Thyroid gland (tissue), 4 donors: ENCODE measurements around the gene EXOC3L2. TPM values are rescaled to one million over a fixed set of nuclear protein-coding genes. Genes with fewer than 3 reads are reported as not detected.

ENCODE experiments used
- DNase-seq, 2 donors: peaks; one replicate each; pipeline ENCODE4 v3.0.0-alpha.2; 2019
- H3K27ac ChIP-seq, 3 donors: fragments of 200-600 bp; sonication (generic); 1 replicate in 2 of 3; 2 replicates in 1 of 3; pipeline ENCODE4 v1.5.1; 2016 to 2019; ENCODE audit warnings: mild to moderate bottlenecking in 1 of 3, moderate library complexity in 1 of 3
- H3K27me3 ChIP-seq: fragments of 200-600 bp; sonication (generic); one replicate; pipeline ENCODE4 v1.5.1; 2019
- H3K36me3 ChIP-seq, 2 donors: fragments of 200-600 bp; sonication (generic); one replicate each; pipeline ENCODE4 v1.5.1; 2016 to 2019
- H3K4me1 ChIP-seq, 2 donors: fragments of 200-600 bp; sonication (generic); one replicate each; pipeline ENCODE4 v1.5.1; 2017 to 2019
- H3K4me3 ChIP-seq, 3 donors: fragments of 200-600 bp; sonication (generic); replicated peaks in 1 of 3; 1 replicate in 2 of 3; 2 replicates in 1 of 3; pipeline ENCODE4 v1.5.1; 2016; ENCODE audit warnings: mild to moderate bottlenecking in 1 of 3
- H3K9me3 ChIP-seq: fragments of 200-600 bp; sonication (generic); one replicate; pipeline ENCODE4 v1.5.1; 2017
- CTCF ChIP-seq, 6 experiments: fragments of 200-600 bp in 3 of 6; fragments of 450-650 bp in 3 of 6; sonication (generic) in 3 of 6; IDR thresholded peaks; one replicate each; pipeline ENCODE4 v1.5.1; 2016 to 2019; ENCODE audit warnings: antibody characterized with exemption in 6 of 6, mild to moderate bottlenecking in 2 of 6, inconsistent platforms in 1 of 6, moderate library complexity in 1 of 6
- POLR2A ChIP-seq, 2 donors: fragments of 450-650 bp; IDR thresholded peaks; one replicate each; pipeline ENCODE4 v1.6.1; 2017; ENCODE audit warnings: antibody characterized with exemption in 2 of 2, mild to moderate bottlenecking in 2 of 2, moderate library complexity in 1 of 2
- WGBS, 2 donors: methylation state at CpG; one replicate each; pipeline ENCODE4 v1.1.5; 2017; 5-methylcytosine and 5-hydroxymethylcytosine counted together
- intact Hi-C: fragments of 100-400 bp; cut with DNase I; formaldehyde crosslinking; loops from one replicate; pipeline ENCODE4 v1.15.1; 2023
- total RNA-seq, 4 donors: library from RNA; depleted of rRNA; stranded (reverse); fragments of >200 nt; gene quantifications; one replicate each; pipeline ENCODE4 v1.2.3, GENCODE V29; 2016

EXOC3L2 gene
- total RNA-seq, 4 donors from 2014 or later, result 2.1 to 17.2 (median 11.4) TPM

DNA sequence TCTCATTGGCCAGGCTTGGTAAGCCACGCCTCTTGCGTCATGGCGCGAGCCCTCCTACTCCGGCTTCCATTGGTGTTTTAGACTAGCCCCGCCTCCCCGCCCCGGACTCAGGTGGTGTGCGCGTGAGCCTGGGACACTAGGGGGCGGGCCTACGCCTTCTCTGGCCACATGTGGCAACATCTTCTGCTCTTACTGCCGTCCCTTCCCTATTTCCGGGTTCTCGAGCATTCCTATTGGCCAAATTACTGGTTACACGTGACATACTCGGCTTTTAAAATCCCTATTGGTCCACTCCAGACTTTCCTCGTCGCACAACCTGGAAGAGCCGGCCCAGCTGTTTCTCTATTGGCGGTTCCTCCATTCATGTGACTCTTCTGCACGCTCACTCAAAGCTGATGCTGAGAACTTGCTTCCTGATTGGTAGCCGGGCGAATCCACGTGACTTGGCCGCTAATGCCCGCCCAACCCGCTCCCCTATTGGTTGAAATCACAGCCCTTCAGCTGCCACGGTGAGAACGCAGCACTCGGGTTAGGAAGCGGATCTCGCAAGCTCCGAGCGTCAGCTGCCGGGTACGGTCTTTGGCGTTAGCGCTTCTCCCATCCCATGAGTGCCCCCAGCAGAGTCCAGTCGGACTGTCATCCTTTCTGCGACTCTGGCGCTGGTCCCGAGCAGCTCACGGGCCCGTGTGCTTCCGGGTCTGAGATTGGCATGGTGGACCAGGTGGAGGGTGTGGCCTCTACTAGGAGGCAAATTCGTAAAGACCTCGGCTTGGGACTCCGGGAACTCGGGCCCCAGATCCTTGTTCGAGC lies 66.7 kb downstream of the EXOC3L2 start, which contains the start of gene BLOC1S3:
TSS of gene BLOC1S3 (plus strand) at position 523 of the 810 bp plus-strand sequence. CDS start 513 bp downstream, outside the sequence.
- Histone ChIP-seq H3K27ac (peak within 1 kb of the TSS; percentile 46 to 76 (median 65)), H3K4me3 (peak within 1 kb of the TSS; percentile 51 to 79 (median 75)), H3K4me1 (peaks cover 15 to 25% of the 10 kb centered on the region in 2 donors), H3K36me3 (no peaks in the 10 kb centered on the region), H3K9me3 (no peaks in the 10 kb centered on the region), H3K27me3 (no peaks in the 10 kb centered on the region)
- WGBS, 2 donors, result 0% methylated on average over 36 to 48 of the region's 51 CpGs
- intact Hi-C loops, result no loop called here
- TF ChIP-seq CTCF (IDR thresholded peaks at IDR 0.05) (peak in 1 of 6 experiments; percentile 23), POLR2A (IDR thresholded peaks at IDR 0.05) (peak; percentile 17 to 77)
- peak; percentile 100 for DNase-seq

DNA sequence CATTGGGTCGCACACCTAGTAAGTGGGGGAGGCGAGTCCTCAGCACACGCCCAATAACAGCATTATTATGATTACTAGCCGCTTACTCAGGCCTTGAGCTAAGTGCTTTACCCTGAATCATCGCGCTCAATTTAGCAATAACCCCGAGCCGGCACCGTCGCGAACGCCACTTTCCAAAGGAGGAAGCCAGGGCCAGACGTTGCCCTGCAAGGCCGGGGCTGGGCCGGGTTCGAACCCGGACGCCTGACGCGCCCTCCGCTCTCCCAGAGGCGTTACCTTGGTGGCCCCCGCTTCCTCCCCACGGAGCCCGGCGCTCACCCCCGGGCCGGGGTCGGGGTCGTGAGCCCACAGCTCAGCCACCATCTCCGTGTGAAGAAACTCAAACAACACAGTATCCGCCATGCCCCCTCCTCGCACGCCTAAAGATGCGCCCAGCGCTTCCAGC lies 67.4 kb downstream of the EXOC3L2 start, which contains the start of gene TRAPPC6A:
TSS of gene TRAPPC6A (minus strand) at position 421 of the 445 bp plus-strand sequence. CDS start at position 402, 19 bp downstream.
- TF ChIP-seq POLR2A (IDR thresholded peaks at IDR 0.05) (peak in 1 of 2 donors; percentile 36), CTCF (IDR thresholded peaks at IDR 0.05) (no peak)
- no peaks in the 10 kb centered on the region for H3K27me3 ChIP-seq
- H3K27ac ChIP-seq, result peak within 1 kb of the TSS; percentile 46 to 76 (median 65)
- H3K4me1 ChIP-seq, result peaks cover 15 to 25% of the 10 kb centered on the region in 2 donors
- WGBS, 2 donors, result 1 to 2% methylated on average over 22 to 32 of the region's 36 CpGs
- no peaks in the 10 kb centered on the region for H3K9me3 ChIP-seq
- no peaks in the 10 kb centered on the region for H3K36me3 ChIP-seq
- DNase-seq, result no peak
- intact Hi-C loops, result no loop called here
- peak within 1 kb of the TSS; percentile 51 to 79 (median 75) for H3K4me3 ChIP-seq

- WGBS, 2 donors, result 73 to 77% methylated on average over 10 of the region's 10 CpGs
- Histone ChIP-seq H3K4me3 (no peak overlapping the region), H3K36me3 (no peaks in the 10 kb centered on the region), H3K4me1 (peaks cover 15 to 31% of the 10 kb centered on the region in 2 donors), H3K9me3 (no peaks in the 10 kb centered on the region), H3K27me3 (no peaks in the 10 kb centered on the region), H3K27ac (no peak overlapping the region)
- no peak for TF ChIP-seq CTCF (IDR thresholded peaks at IDR 0.05)
- no peak for TF ChIP-seq POLR2A (IDR thresholded peaks at IDR 0.05)
- peak in 1 of 2 donors; percentile 43 for DNase-seq
- intact Hi-C loops, result no loop called here
These were observed 69.5 kb downstream of the EXOC3L2 start for GRCh38 chr19:45175515-45176345.

DNA sequence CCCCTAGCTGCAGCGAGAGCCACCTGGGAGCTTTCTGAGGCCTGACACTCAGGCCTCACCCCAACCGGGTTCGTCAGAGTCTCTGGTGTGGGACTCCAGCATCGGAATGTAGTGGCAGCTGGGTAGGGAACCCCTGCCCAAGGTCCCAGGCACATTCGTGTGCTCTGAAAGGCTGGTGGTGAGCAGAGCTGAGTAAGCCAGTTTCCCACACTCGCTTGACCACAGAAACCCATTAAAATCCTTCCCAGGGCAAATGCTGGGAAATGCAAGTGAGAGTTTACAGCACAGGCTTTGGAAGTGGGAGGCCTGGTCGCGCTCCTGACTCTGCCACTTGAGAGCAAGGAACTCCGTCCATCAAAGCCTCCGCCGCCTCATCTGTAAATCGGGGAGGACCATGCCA lies 71.4 kb downstream of the EXOC3L2 start:
- no peak overlapping the region for H3K27ac ChIP-seq
- no peak for DNase-seq
- H3K4me3 ChIP-seq, result no peak overlapping the region
- TF ChIP-seq POLR2A (IDR thresholded peaks at IDR 0.05) (no peak), CTCF (IDR thresholded peaks at IDR 0.05) (no peak)
- H3K9me3 ChIP-seq, result no peaks in the 10 kb centered on the region
- 77 to 79% methylated on average over 12 of the region's 12 CpGs for WGBS, 2 donors
- no peaks in the 10 kb centered on the region for H3K36me3 ChIP-seq
- intact Hi-C loops, result no loop called here
- no peaks in the 10 kb centered on the region for H3K27me3 ChIP-seq
- peaks cover 7 to 18% of the 10 kb centered on the region in 2 donors for H3K4me1 ChIP-seq
